Head of caudate nucleus (tissue), 42 donors: ENCODE data around the gene TOGARAM2.

ENCODE experiments used
- DNase-seq, 42 donors: peaks; one replicate each; pipeline versions ENCODE4 v3.0.0 to v3.0.0-alpha.2; 2020 to 2021; ENCODE audit warnings: mixed read lengths in 7 of 42
- intact Hi-C: fragments of 100-400 bp; cut with DNase I; formaldehyde crosslinking; loops from one replicate; pipeline ENCODE4 v1.15.0; 2022

TOGARAM2 gene

GRCh38 chr2:29013057-29013780, 32.1 kb downstream of the TOGARAM2 start:
- intact Hi-C loops = no loop called here
- no peak for DNase-seq

- DNase-seq = no peak
- intact Hi-C loops = no loop called here
Measured at GRCh38 chr2:29014331-29014730, 33.2 kb downstream of the TOGARAM2 start.

- intact Hi-C loops = no loop called here
- no peak for DNase-seq
Measured at GRCh38 chr2:29014811-29015421, 33.8 kb downstream of the TOGARAM2 start.

- no peak for DNase-seq
- intact Hi-C loops = no loop called here
Measured at GRCh38 chr2:29015701-29016470, 34.8 kb downstream of the TOGARAM2 start.

GRCh38 chr2:29016504-29016903, 35.4 kb downstream of the TOGARAM2 start:
- no peak for DNase-seq

GRCh38 chr2:29017716-29018435, 36.8 kb downstream of the TOGARAM2 start:
- intact Hi-C loops = no loop called here
- DNase-seq = no peak

More at GRCh38 chr2:29016504-29016903, 35.4 kb downstream of the TOGARAM2 start:
- intact Hi-C loops = no loop called here

GRCh38 chr2:29021886-29022285, 40.8 kb downstream of the TOGARAM2 start:
- intact Hi-C loops = no loop called here
- DNase-seq = no peak

- intact Hi-C loops = no loop called here
- DNase-seq = peak in 5 of 42 donors; percentile 20 to 37 (median 29)
Measured at GRCh38 chr2:29022679-29023078, 41.6 kb downstream of the TOGARAM2 start.

GRCh38 chr2:29023188-29023587, 42.1 kb downstream of the TOGARAM2 start:
- intact Hi-C loops = no loop called here
- no peak for DNase-seq

- DNase-seq = no peak
- intact Hi-C loops = no loop called here
Measured at GRCh38 chr2:29024882-29025430, 43.9 kb downstream of the TOGARAM2 start.

- intact Hi-C loops = no loop called here
- no peak for DNase-seq
Measured at GRCh38 chr2:29025711-29026110, 44.6 kb downstream of the TOGARAM2 start.

- DNase-seq = no peak
- intact Hi-C loops = no loop called here
Measured at GRCh38 chr2:29031046-29031445, 49.9 kb downstream of the TOGARAM2 start.

- intact Hi-C loops = no loop called here
- no peak for DNase-seq
Measured at GRCh38 chr2:29032189-29032588, 51.1 kb downstream of the TOGARAM2 start.

GRCh38 chr2:29033172-29033571, 52.1 kb downstream of the TOGARAM2 start:
- intact Hi-C loops = no loop called here
- no peak for DNase-seq

- no peak for DNase-seq
- intact Hi-C loops = no loop called here
Measured at GRCh38 chr2:29033656-29034055, 52.6 kb downstream of the TOGARAM2 start.

- no peak for DNase-seq
- intact Hi-C loops = no loop called here
Measured at GRCh38 chr2:29035016-29035745, 54.1 kb downstream of the TOGARAM2 start.

GRCh38 chr2:29039718-29040480, 58.8 kb downstream of the TOGARAM2 start:
- intact Hi-C loops = no loop called here
- no peak for DNase-seq

GRCh38 chr2:29040552-29040951, 59.5 kb downstream of the TOGARAM2 start:
- intact Hi-C loops = no loop called here
- DNase-seq = no peak
